ENCODE measurements around the gene GABRA6.
"Not testable (repeated sequence)": the region's sequence is repeated elsewhere in the genome, so short reads cannot be mapped to it uniquely, and the experiment has no call there.

Gene GABRA6

DNA sequence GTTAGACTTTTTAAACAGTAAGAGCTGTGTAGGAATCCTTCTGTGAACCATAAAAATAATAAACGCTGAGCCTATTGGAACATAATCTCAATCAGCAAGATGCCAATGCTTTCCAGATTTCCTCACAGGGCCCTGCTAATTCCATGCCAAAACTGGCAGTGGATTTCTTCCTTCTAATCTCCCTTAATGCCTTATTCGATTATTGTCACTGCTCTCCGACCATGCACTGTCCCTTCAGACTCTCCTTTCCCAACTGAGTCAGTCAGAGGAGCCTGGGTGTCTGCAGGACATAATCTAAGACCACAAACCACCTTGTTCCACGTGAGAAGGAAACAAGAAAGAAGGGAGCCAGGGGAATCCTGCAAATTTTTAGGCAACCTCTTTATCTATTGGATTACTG lies at the start of gene GABRA6:
Gene GABRA6 (plus strand): TSS at position 261 of the 400 bp plus-strand sequence. CDS start 269 bp downstream, outside the sequence.
- no peak for ATAC-seq
- Mint-ChIP-seq H3K36me3 (ENCODE audit: low read depth) (no peaks in the 10 kb centered on the region), H3K9me3 (peaks cover 6% of the 10 kb centered on the region), H3K27me3 (no peaks in the 10 kb centered on the region), H3K4me3 (no peak within 1 kb of the TSS), H3K4me1 (no peaks in the 10 kb centered on the region), H3K27ac (no peak within 1 kb of the TSS)
- DNase-seq, result no peak

GRCh38 chr5:161637591-161637990 lies 47.9 kb upstream of the GABRA6 start:
- no peaks in the 10 kb centered on the region for H3K36me3 Mint-ChIP-seq (ENCODE audit: low read depth)
- H3K4me1 Mint-ChIP-seq, result no peaks in the 10 kb centered on the region
- peaks cover 9% of the 10 kb centered on the region for H3K9me3 Mint-ChIP-seq
- no peaks in the 10 kb centered on the region for H3K27me3 Mint-ChIP-seq
- no peak for ATAC-seq
- no peak overlapping the region for H3K27ac Mint-ChIP-seq
- no peak overlapping the region for H3K4me3 Mint-ChIP-seq
- DNase-seq, result no peak

- H3K27ac Mint-ChIP-seq, result no peak overlapping the region
- H3K4me3 Mint-ChIP-seq, result no peak overlapping the region
- ATAC-seq (no peak), DNase-seq (no peak)
- H3K4me1 Mint-ChIP-seq, result no peaks in the 10 kb centered on the region
- no peaks in the 10 kb centered on the region for H3K36me3 Mint-ChIP-seq (ENCODE audit: low read depth)
- no peaks in the 10 kb centered on the region for H3K27me3 Mint-ChIP-seq
- peaks cover 6% of the 10 kb centered on the region for H3K9me3 Mint-ChIP-seq
Measured at GRCh38 chr5:161641444-161641843, 44.1 kb upstream of the GABRA6 start.

- ATAC-seq (no peak), DNase-seq (no peak)
- no peaks in the 10 kb centered on the region for H3K36me3 Mint-ChIP-seq (ENCODE audit: low read depth)
- H3K4me1 Mint-ChIP-seq, result no peaks in the 10 kb centered on the region
- H3K27me3 Mint-ChIP-seq, result no peaks in the 10 kb centered on the region
- no peak overlapping the region for H3K4me3 Mint-ChIP-seq
- no peak overlapping the region for H3K27ac Mint-ChIP-seq
- H3K9me3 Mint-ChIP-seq, result peaks cover 12% of the 10 kb centered on the region
Measured at GRCh38 chr5:161645264-161645663, 40.3 kb upstream of the GABRA6 start.

- H3K27me3 Mint-ChIP-seq; H3K4me3 Mint-ChIP-seq; ATAC-seq; H3K27ac Mint-ChIP-seq; H3K36me3 Mint-ChIP-seq (ENCODE audit: low read depth); DNase-seq; H3K4me1 Mint-ChIP-seq: not testable (repeated sequence)
- peaks cover 16% of the 10 kb centered on the region for H3K9me3 Mint-ChIP-seq
Measured at GRCh38 chr5:161651926-161652325, 33.6 kb upstream of the GABRA6 start.

DNA sequence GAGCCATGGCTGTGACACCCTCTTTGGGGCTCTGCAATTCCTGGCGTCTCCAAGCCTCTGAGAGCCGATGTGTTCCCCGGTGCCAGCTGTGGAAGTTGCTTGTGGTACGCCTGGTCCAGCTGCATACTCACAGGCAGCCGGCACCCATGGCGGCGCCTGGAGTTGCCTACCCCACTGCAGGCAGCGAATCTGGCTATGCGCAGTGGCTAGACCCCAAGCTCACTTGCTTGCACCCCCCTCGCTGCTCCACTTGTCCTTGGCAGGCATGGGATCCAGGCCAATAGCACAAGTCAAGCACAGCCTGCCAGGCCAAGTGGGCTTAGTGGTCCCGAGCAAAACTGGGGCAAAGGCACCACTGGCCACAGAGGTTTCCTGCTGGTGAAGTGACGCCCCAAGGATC lies 24.7 kb upstream of the GABRA6 start:
- Mint-ChIP-seq H3K36me3 (ENCODE audit: low read depth) (no peaks in the 10 kb centered on the region), H3K4me3 (no peak overlapping the region), H3K4me1 (no peaks in the 10 kb centered on the region), H3K27ac (no peak overlapping the region), H3K9me3 (peaks cover 3% of the 10 kb centered on the region), H3K27me3 (no peaks in the 10 kb centered on the region)
- DNase-seq, result no peak
- ATAC-seq, result no peak

DNA sequence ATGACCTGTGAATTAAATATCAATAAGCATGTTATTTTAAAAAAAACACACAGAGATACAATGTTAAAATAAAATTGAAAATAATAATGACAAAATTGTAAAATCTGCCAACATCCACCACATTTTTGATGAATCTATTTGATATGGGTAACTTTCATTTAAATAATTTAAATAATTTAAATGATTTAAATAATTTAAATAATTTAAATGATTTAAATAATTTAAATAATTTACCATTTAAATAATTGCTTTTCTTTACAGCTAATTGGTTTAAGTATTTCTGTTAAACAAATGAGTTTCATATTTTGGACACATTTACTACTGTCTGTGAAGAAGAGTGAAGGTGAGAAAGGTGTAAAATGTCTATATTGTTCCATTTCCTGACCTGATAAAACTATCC lies 22.1 kb upstream of the GABRA6 start:
- Mint-ChIP-seq H3K27ac (no peak overlapping the region), H3K27me3 (no peaks in the 10 kb centered on the region), H3K4me1 (no peaks in the 10 kb centered on the region)

GRCh38 chr5:161676103-161676502 lies 9.4 kb upstream of the GABRA6 start:
- H3K27ac Mint-ChIP-seq, result no peak overlapping the region
- H3K9me3 Mint-ChIP-seq, result no peaks in the 10 kb centered on the region
- no peaks in the 10 kb centered on the region for H3K4me1 Mint-ChIP-seq
- no peaks in the 10 kb centered on the region for H3K36me3 Mint-ChIP-seq (ENCODE audit: low read depth)
- no peak for ATAC-seq
- H3K27me3 Mint-ChIP-seq, result no peaks in the 10 kb centered on the region
- H3K4me3 Mint-ChIP-seq, result no peak overlapping the region
- no peak for DNase-seq

More for the DNA sequence above, 22.1 kb upstream of the GABRA6 start:
- DNase-seq, result no peak
- Mint-ChIP-seq H3K9me3 (peaks cover 9% of the 10 kb centered on the region), H3K4me3 (no peak overlapping the region), H3K36me3 (ENCODE audit: low read depth) (no peaks in the 10 kb centered on the region)
- no peak for ATAC-seq

DNA sequence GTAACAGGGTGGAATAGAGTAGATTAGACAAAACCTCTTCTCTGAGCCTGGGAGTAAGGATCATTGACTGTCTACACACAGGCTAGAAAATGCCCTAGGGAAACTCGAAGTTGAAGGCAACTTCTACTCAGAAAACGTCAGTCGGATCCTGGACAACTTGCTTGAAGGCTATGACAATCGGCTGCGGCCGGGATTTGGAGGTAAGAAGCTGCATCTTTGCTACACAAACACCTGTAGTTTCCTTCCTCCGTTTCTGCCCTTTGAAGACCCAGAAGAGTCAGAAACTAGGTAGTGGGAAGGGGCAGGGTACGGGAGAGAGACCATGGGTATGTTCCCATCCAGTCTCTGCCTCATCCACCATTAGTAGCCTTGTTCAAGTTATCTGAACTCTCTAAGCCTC lies 628 bp downstream of the GABRA6 start:
- H3K27me3 Mint-ChIP-seq, result no peaks in the 10 kb centered on the region
- ATAC-seq, result no peak
- H3K4me3 Mint-ChIP-seq, result no peak overlapping the region
- no peak overlapping the region for H3K27ac Mint-ChIP-seq
- no peaks in the 10 kb centered on the region for H3K36me3 Mint-ChIP-seq (ENCODE audit: low read depth)
- no peak for DNase-seq
- H3K9me3 Mint-ChIP-seq, result peaks cover 6% of the 10 kb centered on the region
- H3K4me1 Mint-ChIP-seq, result no peaks in the 10 kb centered on the region

- ATAC-seq, result no peak
- DNase-seq, result no peak
- Mint-ChIP-seq H3K4me1 (no peaks in the 10 kb centered on the region), H3K27ac (no peak overlapping the region), H3K27me3 (no peaks in the 10 kb centered on the region), H3K4me3 (no peak overlapping the region), H3K36me3 (ENCODE audit: low read depth) (no peaks in the 10 kb centered on the region), H3K9me3 (peaks cover 6% of the 10 kb centered on the region)
Measured at GRCh38 chr5:161686881-161687280, 1.4 kb downstream of the GABRA6 start.

DNA sequence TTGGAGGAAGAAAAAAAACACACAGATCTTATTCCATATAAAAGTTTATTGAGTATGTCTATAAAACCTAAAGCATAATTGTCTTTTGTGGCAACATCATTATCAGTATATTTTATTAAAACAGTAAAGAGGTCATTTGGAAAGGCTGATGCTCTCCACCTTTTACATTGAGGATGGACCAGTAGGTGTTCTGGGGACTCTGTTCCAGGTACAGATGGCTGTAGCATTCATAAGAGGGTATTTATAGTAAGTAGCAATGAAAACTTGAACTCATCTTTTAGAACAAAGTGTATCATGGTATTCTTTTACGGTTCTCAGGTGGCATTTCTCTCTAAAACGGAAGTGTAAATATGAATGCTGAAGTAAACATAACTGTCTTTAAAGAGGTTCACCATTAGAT lies 1.8 kb downstream of the GABRA6 start:
- Mint-ChIP-seq H3K4me1 (no peaks in the 10 kb centered on the region), H3K36me3 (ENCODE audit: low read depth) (no peaks in the 10 kb centered on the region), H3K27me3 (no peaks in the 10 kb centered on the region), H3K27ac (no peak overlapping the region), H3K9me3 (peaks cover 6% of the 10 kb centered on the region), H3K4me3 (no peak overlapping the region)
- DNase-seq, result no peak
- ATAC-seq, result no peak

DNA sequence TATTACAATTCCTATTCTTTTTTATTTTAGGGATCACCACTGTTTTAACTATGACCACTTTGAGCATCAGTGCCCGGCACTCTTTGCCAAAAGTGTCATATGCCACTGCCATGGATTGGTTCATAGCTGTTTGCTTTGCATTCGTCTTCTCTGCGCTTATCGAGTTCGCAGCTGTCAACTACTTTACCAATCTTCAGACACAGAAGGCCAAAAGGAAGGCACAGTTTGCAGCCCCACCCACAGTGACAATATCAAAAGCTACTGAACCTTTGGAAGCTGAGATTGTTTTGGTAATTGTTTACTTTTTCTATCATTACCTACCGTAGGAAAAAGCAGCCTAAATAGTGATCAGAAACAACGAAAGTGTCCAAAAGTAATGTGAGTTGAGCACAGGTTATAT lies 6.4 kb downstream of the GABRA6 start:
- ATAC-seq (no peak), DNase-seq (no peak)
- H3K27ac Mint-ChIP-seq, result no peak overlapping the region
- no peak overlapping the region for H3K4me3 Mint-ChIP-seq
- no peaks in the 10 kb centered on the region for H3K4me1 Mint-ChIP-seq
- H3K9me3 Mint-ChIP-seq, result no peaks in the 10 kb centered on the region
- no peaks in the 10 kb centered on the region for H3K27me3 Mint-ChIP-seq
- no peaks in the 10 kb centered on the region for H3K36me3 Mint-ChIP-seq (ENCODE audit: low read depth)

- H3K9me3 Mint-ChIP-seq, result no peaks in the 10 kb centered on the region
- DNase-seq (no peak), ATAC-seq (no peak)
- no peaks in the 10 kb centered on the region for H3K27me3 Mint-ChIP-seq
- H3K4me3 Mint-ChIP-seq, result no peak overlapping the region
- no peaks in the 10 kb centered on the region for H3K36me3 Mint-ChIP-seq (ENCODE audit: low read depth)
- no peaks in the 10 kb centered on the region for H3K4me1 Mint-ChIP-seq
- H3K27ac Mint-ChIP-seq, result no peak overlapping the region
Measured at GRCh38 chr5:161697001-161697400, 11.5 kb downstream of the GABRA6 start.

DNA sequence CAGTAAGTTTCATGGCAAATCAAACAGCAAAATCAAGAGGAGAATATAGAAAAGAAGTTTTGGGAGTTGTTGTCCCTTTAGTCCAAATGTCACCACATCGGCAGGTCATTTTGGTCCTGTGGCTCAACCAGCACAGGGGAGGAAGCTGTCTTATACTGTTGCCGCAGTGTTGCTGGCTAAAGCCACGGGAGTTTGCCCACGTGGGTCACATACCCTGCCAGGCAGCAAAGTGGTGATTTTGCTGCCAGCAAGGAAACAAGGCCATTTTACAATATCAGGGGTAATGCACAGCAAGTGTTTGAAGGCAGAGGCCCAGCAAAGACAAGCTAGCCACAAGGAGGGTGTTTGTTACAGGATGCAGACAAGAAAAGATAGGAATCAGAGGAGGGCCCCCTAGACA lies 14.5 kb downstream of the GABRA6 start:
- no peak overlapping the region for H3K4me3 Mint-ChIP-seq
- H3K9me3 Mint-ChIP-seq, result no peaks in the 10 kb centered on the region
- no peaks in the 10 kb centered on the region for H3K4me1 Mint-ChIP-seq

DNA sequence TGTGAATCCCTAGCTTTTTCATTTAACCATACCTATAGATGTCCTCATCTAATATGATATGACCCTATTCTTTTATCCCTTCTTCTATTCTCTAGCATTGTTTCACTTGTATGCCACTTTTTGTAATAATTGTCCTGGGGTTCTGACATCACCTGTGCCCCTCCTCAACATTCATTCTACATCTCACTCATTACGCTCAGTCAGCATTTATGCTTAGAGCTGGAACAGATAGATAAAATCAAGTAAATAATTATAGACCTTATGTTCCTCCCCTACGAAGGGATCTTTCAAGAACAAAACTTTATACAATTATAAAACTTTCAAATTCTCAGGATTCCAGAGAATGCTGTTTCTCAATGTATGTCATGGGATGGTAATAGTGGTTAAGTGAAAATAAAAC lies 18.0 kb downstream of the GABRA6 start:
- H3K27ac Mint-ChIP-seq, result no peak overlapping the region
- no peaks in the 10 kb centered on the region for H3K4me1 Mint-ChIP-seq
- ATAC-seq (no peak), DNase-seq (no peak)
- H3K4me3 Mint-ChIP-seq, result no peak overlapping the region
- H3K9me3 Mint-ChIP-seq, result no peaks in the 10 kb centered on the region
- H3K27me3 Mint-ChIP-seq, result no peaks in the 10 kb centered on the region
- no peaks in the 10 kb centered on the region for H3K36me3 Mint-ChIP-seq (ENCODE audit: low read depth)

More for the DNA sequence above, 14.5 kb downstream of the GABRA6 start:
- H3K36me3 Mint-ChIP-seq (ENCODE audit: low read depth), result no peaks in the 10 kb centered on the region
- DNase-seq (no peak), ATAC-seq (no peak)
- H3K27ac Mint-ChIP-seq, result no peak overlapping the region
- H3K27me3 Mint-ChIP-seq, result no peaks in the 10 kb centered on the region

DNA sequence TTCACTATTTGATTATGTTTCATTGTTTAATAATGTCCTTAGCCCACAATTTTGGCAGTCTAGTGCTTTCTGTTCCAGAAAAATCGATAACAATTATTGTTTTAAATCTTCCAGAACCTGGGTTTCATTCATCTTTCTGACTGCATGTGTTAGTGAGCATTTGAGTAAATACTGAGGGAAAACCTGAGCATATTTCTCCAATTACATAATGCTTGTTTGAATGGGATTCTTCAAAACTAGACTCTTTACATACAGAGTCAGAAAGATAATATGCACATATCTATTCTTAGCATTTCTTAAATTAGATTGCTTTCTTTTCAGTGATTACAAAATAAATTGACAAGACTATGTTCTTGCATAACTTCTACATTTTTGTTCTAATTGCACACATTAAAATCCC lies 21.9 kb downstream of the GABRA6 start:
- no peaks in the 10 kb centered on the region for H3K36me3 Mint-ChIP-seq (ENCODE audit: low read depth)
- H3K4me1 Mint-ChIP-seq, result no peaks in the 10 kb centered on the region
- no peak overlapping the region for H3K27ac Mint-ChIP-seq
- H3K27me3 Mint-ChIP-seq, result no peaks in the 10 kb centered on the region
- peaks cover 4% of the 10 kb centered on the region for H3K9me3 Mint-ChIP-seq
- no peak overlapping the region for H3K4me3 Mint-ChIP-seq
- ATAC-seq, result no peak
- DNase-seq, result no peak
